RWPE1 (cell line): ENCODE data around the gene KBTBD13.

Experiments used
- CTCF ChIA-PET: fragments of 350-600 bp; sonication (Branson Sonifier 250); formaldehyde crosslinking; extraction: SDS; loops from one replicate; lab custom pipeline; 2021; lab: Yijun Ruan, JAX
- POLR2A ChIA-PET: fragments of 400-600 bp; formaldehyde crosslinking; extraction: SDS; loops from one replicate; lab custom pipeline; 2020; ENCODE audit warnings: antibody characterized with exemption; ENCODE audit not compliant: low non-redundant PET; lab: Yijun Ruan, JAX
- DNase-seq: peaks from one replicate; pipeline ENCODE4 v3.0.0; 2012; ENCODE audit warnings: low spot score
- H3K27ac ChIP-seq: fragments of 450-650 bp; 2 replicates; pipeline ENCODE4 v1.5.1; 2017
- TF ChIP-seq, protein P1 (sequence below): fragments of 450-650 bp; conservative IDR thresholded peaks from 2 replicates; pipeline ENCODE4 v1.5.1; 2017; ENCODE audit warnings: low read depth, mild to moderate bottlenecking

The KBTBD13 gene

DNA sequence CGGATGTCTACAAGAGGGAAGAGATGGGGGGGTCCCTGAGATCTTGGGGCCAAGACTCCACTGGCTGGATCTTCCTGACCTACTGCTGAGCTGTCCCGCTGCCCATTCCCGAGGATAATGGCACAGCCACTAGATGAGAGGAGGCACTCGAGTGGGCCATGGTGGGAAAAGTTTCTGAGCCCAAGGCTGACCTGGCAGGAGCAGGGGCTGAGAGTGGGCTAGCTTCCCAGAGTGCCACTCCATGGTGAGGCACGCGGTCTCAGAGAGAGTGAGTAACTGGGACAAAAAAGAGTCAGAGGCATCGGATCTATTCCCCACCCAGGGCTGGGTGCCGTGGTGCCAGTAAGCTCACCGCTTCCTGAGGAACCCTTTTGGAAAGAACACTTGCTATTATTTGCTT is 20.4 kb upstream of the KBTBD13 start:
- DNase-seq = no peak
- TF ChIP-seq, protein P1, sequence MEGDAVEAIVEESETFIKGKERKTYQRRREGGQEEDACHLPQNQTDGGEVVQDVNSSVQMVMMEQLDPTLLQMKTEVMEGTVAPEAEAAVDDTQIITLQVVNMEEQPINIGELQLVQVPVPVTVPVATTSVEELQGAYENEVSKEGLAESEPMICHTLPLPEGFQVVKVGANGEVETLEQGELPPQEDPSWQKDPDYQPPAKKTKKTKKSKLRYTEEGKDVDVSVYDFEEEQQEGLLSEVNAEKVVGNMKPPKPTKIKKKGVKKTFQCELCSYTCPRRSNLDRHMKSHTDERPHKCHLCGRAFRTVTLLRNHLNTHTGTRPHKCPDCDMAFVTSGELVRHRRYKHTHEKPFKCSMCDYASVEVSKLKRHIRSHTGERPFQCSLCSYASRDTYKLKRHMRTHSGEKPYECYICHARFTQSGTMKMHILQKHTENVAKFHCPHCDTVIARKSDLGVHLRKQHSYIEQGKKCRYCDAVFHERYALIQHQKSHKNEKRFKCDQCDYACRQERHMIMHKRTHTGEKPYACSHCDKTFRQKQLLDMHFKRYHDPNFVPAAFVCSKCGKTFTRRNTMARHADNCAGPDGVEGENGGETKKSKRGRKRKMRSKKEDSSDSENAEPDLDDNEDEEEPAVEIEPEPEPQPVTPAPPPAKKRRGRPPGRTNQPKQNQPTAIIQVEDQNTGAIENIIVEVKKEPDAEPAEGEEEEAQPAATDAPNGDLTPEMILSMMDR = no peak
- CTCF ChIA-PET = interaction anchor here (2.1 kb wide), 1 partner anchor 8 kb away, joined by 6 read pairs; no protein-coding TSS in a partner anchor
- no peak overlapping the region for H3K27ac ChIP-seq
- POLR2A ChIA-PET = no interaction called here

DNA sequence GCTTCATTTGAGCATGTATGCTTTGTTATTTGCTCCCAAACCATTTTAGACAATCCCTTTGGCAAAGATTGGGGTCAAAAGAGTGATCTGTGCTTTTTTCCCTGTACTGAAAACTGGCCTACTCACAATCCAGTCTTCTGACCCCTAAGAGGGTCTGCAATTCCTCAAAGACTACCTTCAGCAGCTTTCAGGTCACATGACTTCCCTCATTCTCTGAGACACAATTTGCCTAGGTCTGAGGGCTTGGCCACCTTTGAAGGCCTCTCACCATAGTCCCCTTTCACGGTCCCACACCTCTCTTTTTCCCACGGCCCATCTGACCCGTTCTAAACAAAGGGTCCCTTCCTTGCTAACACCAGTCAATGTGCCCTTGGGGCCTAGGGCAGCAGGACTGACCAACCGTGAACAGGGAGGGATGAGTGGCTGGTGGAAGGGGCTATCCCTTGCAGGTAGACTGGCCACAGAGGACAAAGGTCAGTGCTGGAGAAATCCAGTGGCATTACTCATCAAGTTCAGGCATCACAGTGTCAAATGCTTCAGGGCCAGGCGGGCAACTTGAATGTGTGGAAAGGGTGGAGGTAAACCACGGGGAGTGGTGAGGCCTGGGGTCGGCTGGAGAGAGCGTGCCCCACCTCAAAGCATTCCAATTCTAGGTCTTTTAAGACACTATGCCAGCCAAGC is 19.5 kb upstream of the KBTBD13 start:
- ChIA-PET CTCF (no interaction called here), POLR2A (no interaction called here)
- peak; percentile 25 for DNase-seq
- H3K27ac ChIP-seq = no peak overlapping the region
- TF ChIP-seq, protein P1 = no peak

DNA sequence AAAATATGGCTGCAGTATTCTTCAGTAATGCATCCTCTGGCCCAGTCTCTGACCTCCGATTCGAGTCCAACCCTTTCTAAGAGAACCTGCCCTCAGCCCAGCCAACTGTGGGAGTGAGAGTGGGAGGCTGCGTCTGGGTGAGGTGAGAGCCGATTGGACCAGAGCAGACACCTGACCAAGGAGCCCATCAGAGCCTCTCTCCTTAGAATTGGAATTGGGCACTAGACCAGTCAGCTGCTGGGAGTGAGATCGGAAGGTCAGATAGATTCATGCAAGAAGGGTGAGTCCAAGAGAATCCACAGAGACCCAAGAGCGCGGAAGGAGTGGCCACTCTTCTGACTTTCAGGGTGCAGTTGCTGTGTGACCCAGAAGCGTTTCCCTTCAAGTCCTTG is 19.0 kb upstream of the KBTBD13 start:
- TF ChIP-seq, protein P1 = no peak
- ChIA-PET POLR2A (no interaction called here), CTCF (no interaction called here)
- no peak for DNase-seq
- no peak overlapping the region for H3K27ac ChIP-seq

DNA sequence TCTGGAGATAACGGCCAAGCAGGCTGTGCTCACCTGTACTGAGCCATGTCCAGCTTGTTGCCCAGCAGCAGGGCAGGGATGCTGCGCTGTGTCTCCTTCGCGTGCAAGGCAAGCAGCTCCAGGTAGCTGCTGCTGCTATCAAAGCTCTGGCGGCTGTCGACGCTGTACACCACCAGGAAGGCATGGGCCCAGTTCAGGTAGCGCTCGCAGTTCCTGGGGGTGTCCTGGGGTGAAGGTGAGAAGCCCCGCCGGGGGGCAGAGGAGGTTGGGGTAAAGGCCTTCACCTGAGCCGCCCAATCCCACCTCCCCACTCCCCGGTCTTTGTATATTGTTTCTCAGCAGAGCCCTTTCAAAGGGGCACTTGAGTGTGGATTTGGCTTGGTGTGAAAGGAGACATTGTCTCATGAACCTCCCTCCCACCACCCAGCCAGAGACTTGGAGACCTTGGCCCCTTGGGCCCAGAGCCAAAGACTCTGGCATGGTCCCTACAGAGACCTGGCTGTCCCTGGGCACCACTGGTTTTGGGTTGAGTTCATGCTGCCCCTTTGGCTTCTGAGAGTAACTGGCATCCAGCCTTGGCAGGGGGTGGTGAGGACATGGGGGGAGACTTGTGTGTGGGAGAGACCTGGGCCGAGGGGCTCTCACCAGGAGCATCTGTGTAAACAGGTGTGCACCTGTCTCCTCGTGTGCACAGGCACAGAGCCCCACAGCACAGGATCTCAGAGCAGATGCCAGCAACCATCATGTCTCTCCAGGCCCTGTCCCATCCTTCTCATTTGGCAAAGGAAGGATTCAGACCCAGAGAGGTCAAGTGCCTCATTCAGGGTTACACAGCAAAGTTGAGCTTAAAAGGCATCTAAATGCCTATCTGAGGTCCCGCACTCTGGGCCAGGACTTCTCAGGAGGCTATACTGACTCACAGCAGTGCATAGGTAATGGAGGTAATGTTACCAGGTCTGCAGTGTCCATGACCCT is 17.9 kb upstream of the KBTBD13 start:
- POLR2A ChIA-PET = no interaction called here
- no peak overlapping the region for H3K27ac ChIP-seq
- CTCF ChIA-PET = no interaction called here
- no peak for DNase-seq
- TF ChIP-seq, protein P1 = no peak

DNA sequence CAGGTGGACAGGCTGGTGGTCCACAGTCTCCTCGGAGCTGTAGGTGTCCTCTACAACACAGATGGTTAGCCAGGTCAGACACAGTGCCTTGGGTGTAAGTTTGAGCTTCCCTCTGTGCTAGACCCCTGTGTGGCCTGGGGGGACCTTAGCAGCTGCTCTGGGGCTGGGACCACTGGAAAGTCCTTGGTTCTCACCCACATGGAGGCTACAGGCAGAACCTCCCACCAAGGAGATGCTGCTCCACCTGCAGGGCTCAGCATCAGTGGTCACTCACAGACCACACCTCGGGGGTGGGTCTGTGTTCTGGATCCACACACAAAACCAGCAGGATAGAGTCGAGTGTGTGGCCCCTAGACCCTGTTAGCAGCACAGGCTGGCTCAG is 17.2 kb upstream of the KBTBD13 start:
- no peak for DNase-seq
- CTCF ChIA-PET = no interaction called here
- no peak overlapping the region for H3K27ac ChIP-seq
- POLR2A ChIA-PET = no interaction called here
- TF ChIP-seq, protein P1 = no peak

DNA sequence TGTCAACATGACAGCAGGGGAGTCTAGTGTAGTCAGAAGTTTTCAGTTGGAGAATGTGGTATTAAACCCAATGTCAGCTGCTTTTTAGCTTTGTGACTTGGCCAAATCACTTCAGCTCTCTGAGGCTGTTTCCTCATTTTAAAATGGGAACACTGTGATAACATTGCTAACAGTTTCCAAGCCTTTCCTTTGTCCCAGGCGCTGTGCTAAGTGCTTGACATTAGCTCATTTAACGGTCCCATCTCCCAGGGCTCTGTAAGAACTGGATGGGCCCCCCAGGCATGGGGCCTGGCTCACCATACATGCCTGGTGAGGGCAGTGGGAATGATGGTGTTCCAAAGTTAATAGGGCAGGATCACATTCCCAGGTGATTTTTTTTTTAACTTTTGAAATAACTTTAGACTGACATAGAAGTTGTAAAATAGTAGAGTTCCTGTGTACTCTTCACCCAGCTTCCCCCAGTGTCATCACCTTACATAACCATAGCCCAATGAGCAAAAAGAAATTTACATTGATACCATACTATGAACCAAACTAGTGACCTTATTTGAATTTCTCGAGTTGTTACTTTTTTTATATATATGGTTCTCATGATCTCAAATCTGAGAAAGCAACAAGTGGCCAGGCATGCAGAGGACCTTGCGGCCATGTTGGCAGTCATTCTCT is 16.5 kb upstream of the KBTBD13 start:
- TF ChIP-seq, protein P1 = no peak
- CTCF ChIA-PET = no interaction called here
- POLR2A ChIA-PET = no interaction called here
- no peak for DNase-seq
- no peak overlapping the region for H3K27ac ChIP-seq
